Measurements from ENCODE around the gene UBL4B. TPM values are rescaled to one million over a fixed set of nuclear protein-coding genes. Genes with fewer than 3 reads are reported as not detected.

Gene UBL4B
- total and polyA plus RNA-seq, 9 of the 15 experiments (the other 6 are each of a cell fraction or from before 2014, with no cell fraction given), result not detected

GRCh38 chr1:110076789-110077500 lies 35.3 kb upstream of the UBL4B start (continued):
- TF ChIP-seq PTBP1 (IDR thresholded peaks at IDR 0.05; ENCODE audit: low read depth, low read length) (no peak), GTF2A2 (tag; IDR thresholded peaks at IDR 0.05) (no peak), YY1 (IDR thresholded peaks at IDR 0.05; ENCODE audit: borderline replicate concordance in 1 of 3, control insufficient read depth in 1 of 3, extremely low read depth in 1 of 3, insufficient read depth in 3 of 3, insufficient read length in 1 of 3, insufficient replicate concordance in 2 of 3, low read depth in 1 of 3, low read length in 2 of 3) (no peak), ADNP (tag; IDR thresholded peaks at IDR 0.05) (peak; percentile 56; the same call in 1 of the 2 replicates), PREB (CRISPR knock-in tag; IDR thresholded peaks at IDR 0.05) (no peak), ZNF316 (IDR thresholded peaks at IDR 0.05) (peak; percentile 40; the same call in 1 of the 2 replicates), SOX6 (IDR thresholded peaks at IDR 0.05) (no peak), ZNF511 (CRISPR knock-in tag; IDR thresholded peaks at IDR 0.05) (no peak), MEF2A (IDR thresholded peaks at IDR 0.05; ENCODE audit: control insufficient read depth, low read depth, low read length) (no peak), CEBPB (tag; IDR thresholded peaks at IDR 0.05) (no peak), PTTG1 (tag; IDR thresholded peaks at IDR 0.05; ENCODE audit: low read depth) (no peak), POLR3G (IDR thresholded peaks at IDR 0.05; ENCODE audit: extremely low read depth, insufficient read length, insufficient replicate concordance) (no peak), KDM1A (IDR thresholded peaks at IDR 0.05) (peak in 1 of 2 experiments; percentile 38; a peak in 1 of 4 replicates), BCLAF1 (IDR thresholded peaks at IDR 0.05; ENCODE audit: borderline replicate concordance in 1 of 2, control insufficient read depth in 1 of 2, low read depth in 2 of 2, low read length in 1 of 2) (no peak), ZNF780A (CRISPR knock-in tag; IDR thresholded peaks at IDR 0.05) (no peak), HBP1 (CRISPR knock-in tag; IDR thresholded peaks at IDR 0.05) (no peak), EHMT2 (IDR thresholded peaks at IDR 0.05) (no peak), BCOR (IDR thresholded peaks at IDR 0.05) (peak; percentile 74; the same call in 1 of the 2 replicates), BRD9 (IDR thresholded peaks at IDR 0.05; ENCODE audit: low read depth, partially characterized antibody) (no peak), SRSF3 (IDR thresholded peaks at IDR 0.05; ENCODE audit: insufficient read depth, low read length) (no peak)
